ENCODE results near the gene UCHL5. TPM values are rescaled to one million over a fixed set of nuclear protein-coding genes. Genes with fewer than 3 reads are reported as not detected.

Gene UCHL5
- total and polyA plus RNA-seq, 2 of the 13 experiments (the other 11 are each of a cell fraction or from before 2014, with no cell fraction given), result 18.2 to 44.1 TPM

- peak; percentile 80 for TF ChIP-seq TFE3 (CRISPR knock-in tag; IDR thresholded peaks at IDR 0.05)
- no peak for TF ChIP-seq ZFYVE20 (CRISPR knock-in tag; IDR thresholded peaks at IDR 0.05; ENCODE audit: borderline replicate concordance, low read depth)
- TF ChIP-seq ZZZ3 (CRISPR knock-in tag; IDR thresholded peaks at IDR 0.05; ENCODE audit: borderline replicate concordance), result peak; percentile 98
- no peak for TF ChIP-seq ONECUT2 (CRISPR knock-in tag; IDR thresholded peaks at IDR 0.05)
- TF ChIP-seq ZNF460 (CRISPR knock-in tag; IDR thresholded peaks at IDR 0.05; ENCODE audit: borderline replicate concordance), result 0 out of 2 replicates have a peak, but pooled peaks have one; percentile 48
- no peak for TF ChIP-seq SYNCRIP (IDR thresholded peaks at IDR 0.05; ENCODE audit: insufficient read depth, low read depth, low read length)
- no peak for TF ChIP-seq NFRKB (IDR thresholded peaks at IDR 0.05)
- TF ChIP-seq MED13 (CRISPR knock-in tag; IDR thresholded peaks at IDR 0.05), result peak; percentile 82; the same call in 1 of the 2 replicates
- peak; percentile 41 for TF ChIP-seq HMG20A (CRISPR knock-in tag; IDR thresholded peaks at IDR 0.05; ENCODE audit: borderline replicate concordance)
- no peak for TF ChIP-seq ZNF850 (CRISPR knock-in tag; conservative IDR thresholded peaks at IDR 0.05)
- peak; percentile 67 for TF ChIP-seq HNF4A (CRISPR knock-in tag; IDR thresholded peaks at IDR 0.05)
- peak; percentile 71 for TF ChIP-seq BORCS8-MEF2B (CRISPR knock-in tag; IDR thresholded peaks at IDR 0.05)
- peak; percentile 72; the same call in 1 of the 2 replicates for TF ChIP-seq SNAPC4 (CRISPR knock-in tag; IDR thresholded peaks at IDR 0.05)
- peak; percentile 93 for TF ChIP-seq E2F1 (CRISPR knock-in tag; IDR thresholded peaks at IDR 0.05)
- peak; percentile 81 for TF ChIP-seq MIXL1 (CRISPR knock-in tag; IDR thresholded peaks at IDR 0.05)
- TF ChIP-seq ELK4 (CRISPR knock-in tag; IDR thresholded peaks at IDR 0.05; ENCODE audit: borderline replicate concordance), result no peak; the same call in 1 of the 2 replicates
- TF ChIP-seq TERF1 (CRISPR knock-in tag; IDR thresholded peaks at IDR 0.05), result no peak
- TF ChIP-seq ZNF784 (CRISPR knock-in tag; IDR thresholded peaks at IDR 0.05; ENCODE audit: borderline replicate concordance), result peak; percentile 18; the same call in 1 of the 2 replicates
These were observed at the start of gene UCHL5, which contains the start of gene RO60 (continued) for GRCh38 chr1:193059282-193060114.

Measured in HepG2 (cell line).